ENCODE measurements around the gene TUBB. TPM values are rescaled to one million over a fixed set of nuclear protein-coding genes. Genes with fewer than 3 reads are reported as not detected.

Gene TUBB
- total and polyA plus RNA-seq, 9 of the 15 experiments (the other 6 are each of a cell fraction or from before 2014, with no cell fraction given): 971 to 2,870 (median 1,478) TPM

DNA sequence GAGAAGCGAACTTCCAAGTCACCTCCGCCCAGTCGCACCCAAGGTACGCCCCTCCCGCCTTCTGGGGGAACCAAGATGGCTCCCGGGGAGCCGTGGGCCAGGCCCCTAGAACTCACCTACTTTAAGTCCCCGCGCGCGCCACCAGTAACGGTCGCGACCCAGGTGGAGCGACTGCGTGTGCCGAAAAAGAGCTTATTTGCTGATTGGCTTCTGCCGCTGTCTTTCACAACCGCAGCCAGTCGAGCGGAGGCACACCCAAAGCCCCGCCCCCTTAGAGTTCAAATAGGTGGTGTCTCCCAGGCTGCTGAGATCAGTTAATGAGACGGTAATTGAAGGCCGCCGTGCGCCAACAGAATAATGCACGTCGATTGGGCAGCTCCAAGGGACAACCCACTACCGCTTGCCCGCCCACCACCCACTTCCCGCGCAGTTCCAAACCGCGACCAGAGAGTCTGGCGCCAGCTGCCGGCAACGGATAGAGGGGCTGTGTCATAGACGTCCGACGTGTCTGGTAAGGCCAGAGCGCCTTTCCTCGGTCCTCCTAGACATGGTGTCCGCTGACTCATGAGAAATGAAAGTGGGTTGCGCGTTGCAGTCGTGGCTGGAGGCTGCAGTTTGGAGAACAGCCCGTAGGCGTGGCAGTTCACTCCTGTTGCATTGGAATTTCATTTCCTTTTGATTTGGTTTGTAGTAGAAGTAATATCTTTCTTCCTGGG is 2.9 kb upstream of the TUBB start, which contains the start of gene MDC1 (continued):
- TF ChIP-seq ZNF239 (CRISPR knock-in tag; IDR thresholded peaks at IDR 0.05) (peak; percentile 57; the same call in 1 of the 2 replicates), SOX6 (IDR thresholded peaks at IDR 0.05) (peak; percentile 86), POLR2B (IDR thresholded peaks at IDR 0.05; ENCODE audit: low read depth, partially characterized antibody) (peak; percentile 93), GTF2A2 (tag; IDR thresholded peaks at IDR 0.05) (no peak), RBFOX2 (IDR thresholded peaks at IDR 0.05; ENCODE audit: low read depth, low read length) (peak; percentile 92), MTA1 (IDR thresholded peaks at IDR 0.05; ENCODE audit: borderline replicate concordance) (no peak; the same call in 1 of the 2 replicates), ZNF398 (CRISPR knock-in tag; IDR thresholded peaks at IDR 0.05) (no peak), POU5F1 (IDR thresholded peaks at IDR 0.05; ENCODE audit: borderline replicate concordance, low read depth, low read length, partially characterized antibody) (peak; percentile 75), KDM2B (CRISPR knock-in tag; IDR thresholded peaks at IDR 0.05) (peak; percentile 84; the same call in 1 of the 2 replicates), ESRRB (CRISPR knock-in tag; IDR thresholded peaks at IDR 0.05; ENCODE audit: borderline replicate concordance) (no peak), MTF1 (CRISPR knock-in tag; IDR thresholded peaks at IDR 0.05; ENCODE audit: borderline replicate concordance) (no peak), XRCC5 (IDR thresholded peaks at IDR 0.05; ENCODE audit: low read depth, low read length) (peak; percentile 95), CREB1 (IDR thresholded peaks at IDR 0.05) (peak; percentile 90), CREB1 (CRISPR knock-in tag; IDR thresholded peaks at IDR 0.05) (peak; percentile 94), GTF2B (IDR thresholded peaks at IDR 0.05; ENCODE audit: extremely low read depth, insufficient read length) (peak; percentile 77), KDM1A (IDR thresholded peaks at IDR 0.05) (no peak), ZNF347 (CRISPR knock-in tag; IDR thresholded peaks at IDR 0.05; ENCODE audit: low read depth) (no peak), POLR3G (IDR thresholded peaks at IDR 0.05; ENCODE audit: extremely low read depth, insufficient read length, insufficient replicate concordance) (no peak), NFATC3 (IDR thresholded peaks at IDR 0.05) (no peak), ZNF830 (CRISPR knock-in tag; IDR thresholded peaks at IDR 0.05) (peak; percentile 28; the same call in 1 of the 2 replicates), HEY1 (CRISPR knock-in tag; IDR thresholded peaks at IDR 0.05; ENCODE audit: borderline replicate concordance) (0 out of 2 replicates have a peak, but pooled peaks have one; percentile 12)
- TF ChIP-seq, protein P1, sequence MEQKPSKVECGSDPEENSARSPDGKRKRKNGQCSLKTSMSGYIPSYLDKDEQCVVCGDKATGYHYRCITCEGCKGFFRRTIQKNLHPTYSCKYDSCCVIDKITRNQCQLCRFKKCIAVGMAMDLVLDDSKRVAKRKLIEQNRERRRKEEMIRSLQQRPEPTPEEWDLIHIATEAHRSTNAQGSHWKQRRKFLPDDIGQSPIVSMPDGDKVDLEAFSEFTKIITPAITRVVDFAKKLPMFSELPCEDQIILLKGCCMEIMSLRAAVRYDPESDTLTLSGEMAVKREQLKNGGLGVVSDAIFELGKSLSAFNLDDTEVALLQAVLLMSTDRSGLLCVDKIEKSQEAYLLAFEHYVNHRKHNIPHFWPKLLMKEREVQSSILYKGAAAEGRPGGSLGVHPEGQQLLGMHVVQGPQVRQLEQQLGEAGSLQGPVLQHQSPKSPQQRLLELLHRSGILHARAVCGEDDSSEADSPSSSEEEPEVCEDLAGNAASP (IDR thresholded peaks at IDR 0.05): no peak
- TF ChIP-seq, protein P2, sequence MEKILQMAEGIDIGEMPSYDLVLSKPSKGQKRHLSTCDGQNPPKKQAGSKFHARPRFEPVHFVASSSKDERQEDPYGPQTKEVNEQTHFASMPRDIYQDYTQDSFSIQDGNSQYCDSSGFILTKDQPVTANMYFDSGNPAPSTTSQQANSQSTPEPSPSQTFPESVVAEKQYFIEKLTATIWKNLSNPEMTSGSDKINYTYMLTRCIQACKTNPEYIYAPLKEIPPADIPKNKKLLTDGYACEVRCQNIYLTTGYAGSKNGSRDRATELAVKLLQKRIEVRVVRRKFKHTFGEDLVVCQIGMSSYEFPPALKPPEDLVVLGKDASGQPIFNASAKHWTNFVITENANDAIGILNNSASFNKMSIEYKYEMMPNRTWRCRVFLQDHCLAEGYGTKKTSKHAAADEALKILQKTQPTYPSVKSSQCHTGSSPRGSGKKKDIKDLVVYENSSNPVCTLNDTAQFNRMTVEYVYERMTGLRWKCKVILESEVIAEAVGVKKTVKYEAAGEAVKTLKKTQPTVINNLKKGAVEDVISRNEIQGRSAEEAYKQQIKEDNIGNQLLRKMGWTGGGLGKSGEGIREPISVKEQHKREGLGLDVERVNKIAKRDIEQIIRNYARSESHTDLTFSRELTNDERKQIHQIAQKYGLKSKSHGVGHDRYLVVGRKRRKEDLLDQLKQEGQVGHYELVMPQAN (IDR thresholded peaks at IDR 0.05; ENCODE audit: borderline replicate concordance): peak; percentile 11; the same call in 1 of the 2 replicates

Measured in K562 (cell line).